T-helper 1 cell (primary cell): ENCODE data around the gene PCSK7.

Experiments
- DNase-seq, 5 donors: peaks; one replicate each; pipeline ENCODE4 v3.0.0-alpha.2; 2012 to 2020

PCSK7 gene

GRCh38 chr11:117180020-117180419 lies 51.9 kb downstream of the PCSK7 start:
- DNase-seq: no peak

- DNase-seq: peak in 4 of 5 donors; percentile 33 to 48 (median 40)
Measured at GRCh38 chr11:117179048-117179999, 52.5 kb downstream of the PCSK7 start.

- peak; percentile 74 to 93 (median 84) for DNase-seq
Measured at GRCh38 chr11:117178210-117179034, 53.5 kb downstream of the PCSK7 start, which contains the start of gene SIDT2. Gene SIDT2, plus strand, starts transcription at chr11:117178743. Its CDS starts 521 bp downstream, at chr11:117179264.

- no peak for DNase-seq
Measured at GRCh38 chr11:117177534-117178209, 54.2 kb downstream of the PCSK7 start.

GRCh38 chr11:117176186-117176585 lies 55.7 kb downstream of the PCSK7 start:
- no peak for DNase-seq

DNA sequence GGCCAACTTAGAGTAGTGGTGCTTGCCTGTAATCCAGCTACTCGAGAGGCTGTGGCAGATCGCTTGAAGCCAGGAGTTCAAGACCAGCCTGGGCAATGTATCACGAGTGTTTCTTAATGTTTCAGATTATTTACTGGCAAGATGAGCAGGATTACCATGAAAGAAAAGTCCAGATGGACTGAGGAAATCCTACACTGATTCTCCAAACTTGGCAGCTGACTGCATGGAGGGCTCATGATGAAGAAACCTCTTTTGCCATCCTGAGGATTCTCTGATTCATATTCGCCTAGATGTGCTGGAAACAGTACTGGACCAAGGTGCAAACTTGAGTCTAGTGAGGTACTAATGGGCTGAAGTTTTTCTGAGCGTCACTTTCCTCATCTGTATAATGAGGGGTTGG lies 56.1 kb downstream of the PCSK7 start:
- no peak for DNase-seq

GRCh38 chr11:117175104-117175503 lies 56.8 kb downstream of the PCSK7 start:
- DNase-seq: no peak

DNA sequence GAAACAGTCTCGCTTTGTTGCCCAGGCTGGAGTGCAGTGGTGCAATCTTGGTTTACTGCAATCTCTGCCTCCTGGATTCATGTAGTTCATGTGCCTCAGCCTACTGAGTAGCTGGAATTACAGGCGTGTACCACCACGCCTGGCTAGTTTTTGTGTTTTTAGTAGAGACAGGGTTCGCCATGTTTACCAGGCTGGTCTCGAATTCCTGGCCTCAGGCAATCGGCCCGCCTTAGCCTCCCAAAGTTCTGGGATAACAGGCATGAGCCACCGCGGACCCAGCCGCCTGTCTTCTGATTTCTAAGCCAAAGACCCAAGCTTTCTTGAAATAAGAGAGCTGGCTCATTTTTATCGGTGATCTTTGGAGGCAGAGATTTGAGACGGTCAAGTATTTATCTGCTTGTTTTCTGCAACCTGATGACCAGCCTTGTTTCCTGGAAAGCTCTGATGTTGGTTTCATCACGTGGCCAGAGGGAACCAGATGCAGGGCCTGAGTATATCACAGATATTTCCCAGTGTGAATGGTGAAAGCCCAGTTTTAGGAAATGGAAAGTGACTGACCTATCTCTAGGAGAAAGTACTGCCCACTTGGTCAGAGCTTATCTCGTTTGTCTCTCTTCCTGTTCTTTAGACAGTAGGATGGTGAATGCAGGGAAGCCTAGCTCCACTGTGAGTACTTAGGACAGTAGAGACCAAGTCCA lies 59.0 kb downstream of the PCSK7 start:
- no peak for DNase-seq

GRCh38 chr11:117171404-117172061 lies 60.3 kb downstream of the PCSK7 start:
- DNase-seq: no peak

DNA sequence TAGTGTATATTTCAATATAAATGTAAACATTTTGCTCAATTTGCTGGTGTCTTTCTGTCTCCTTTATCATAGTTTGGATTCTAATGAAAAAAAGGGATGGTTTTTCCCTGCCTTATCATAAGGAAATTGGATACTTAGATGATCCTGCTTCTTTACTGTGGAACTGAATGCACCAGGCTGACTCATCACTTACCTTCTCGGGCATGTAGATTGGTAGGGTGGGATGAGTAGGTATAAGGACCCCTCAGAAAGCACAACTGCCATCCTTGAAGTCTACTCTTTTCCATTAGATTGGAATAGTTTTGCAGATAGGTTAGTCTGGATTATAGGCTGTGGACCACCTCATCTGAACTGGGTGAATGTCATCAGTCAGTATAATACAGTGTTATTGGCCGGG lies 60.9 kb downstream of the PCSK7 start:
- DNase-seq: no peak

DNA sequence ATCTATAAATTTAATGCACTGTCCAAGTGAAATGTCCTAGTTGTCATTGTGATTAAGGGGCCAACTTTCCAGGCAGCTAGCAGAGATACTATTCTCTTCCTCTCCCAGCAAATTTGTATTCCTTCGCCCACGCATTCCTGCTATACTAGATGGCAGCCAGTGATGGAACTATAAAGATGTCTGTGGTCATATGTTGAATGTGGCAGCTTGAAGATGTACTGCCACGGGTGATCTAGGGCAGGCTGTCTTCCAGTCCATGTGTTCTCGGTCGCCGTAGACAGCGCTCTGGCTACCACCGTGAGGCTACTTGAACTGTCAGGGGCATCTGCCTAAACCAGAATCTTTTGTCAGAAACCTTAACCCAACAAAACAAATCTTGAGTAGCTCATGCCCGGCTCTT lies 61.7 kb downstream of the PCSK7 start:
- DNase-seq: no peak

GRCh38 chr11:117169736-117170135 lies 62.1 kb downstream of the PCSK7 start:
- no peak for DNase-seq

GRCh38 chr11:117166491-117166890 lies 65.4 kb downstream of the PCSK7 start:
- DNase-seq: no peak

GRCh38 chr11:117160826-117161225 lies 71.0 kb downstream of the PCSK7 start:
- no peak for DNase-seq

DNA sequence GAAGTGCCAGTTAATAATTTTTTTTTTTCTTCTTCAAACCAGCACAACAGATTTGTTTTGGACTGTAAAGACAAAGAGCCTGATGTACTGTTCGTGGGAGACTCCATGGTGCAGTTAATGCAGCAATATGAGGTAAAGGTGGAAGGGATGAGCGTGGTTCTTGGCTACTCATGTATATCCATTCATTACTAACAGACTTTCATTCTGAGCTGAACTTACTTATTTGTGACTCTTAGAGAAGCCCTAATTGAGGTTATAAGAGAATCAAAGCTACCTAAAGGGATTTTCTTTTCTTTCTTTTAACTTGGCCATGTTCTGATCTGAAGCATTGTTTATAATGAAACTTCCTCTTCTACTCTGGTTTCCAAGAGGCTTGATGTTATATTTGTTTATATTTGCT lies 72.0 kb downstream of the PCSK7 start:
- DNase-seq: no peak

GRCh38 chr11:117157507-117157906 lies 74.4 kb downstream of the PCSK7 start:
- DNase-seq: no peak

DNA sequence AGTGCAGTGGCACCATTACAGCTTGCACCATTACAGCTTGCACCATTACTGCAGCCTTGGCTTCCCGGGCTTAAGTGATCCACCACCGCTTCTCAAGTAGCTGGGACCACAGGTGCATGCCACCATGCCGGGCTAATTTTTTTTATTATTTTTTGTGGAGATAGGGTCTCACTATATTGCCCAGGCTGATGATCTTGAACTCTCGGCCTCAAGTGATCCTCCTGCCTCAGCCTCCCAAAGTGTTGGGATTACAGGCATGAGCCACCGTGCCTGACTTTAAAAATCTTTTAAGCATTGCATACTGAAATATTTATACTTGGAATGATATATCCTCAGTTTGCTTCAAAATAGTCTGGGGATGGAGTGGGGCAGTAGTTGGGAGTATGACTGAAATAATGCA lies 77.4 kb downstream of the PCSK7 start:
- DNase-seq: no peak
